Ovary (tissue), 9 donors: ENCODE results near the gene SHF. TPM values are rescaled to one million over a fixed set of nuclear protein-coding genes. Genes with fewer than 3 reads are reported as not detected.

Source experiments
- DNase-seq, 5 donors: peaks; one replicate each; pipeline ENCODE4 v3.0.0-alpha.2; 2019 to 2020
- H3K27ac ChIP-seq, 2 donors: fragments of 200-600 bp; one replicate each; pipeline versions ENCODE4 v1.5.1 to v1.8.0; 2019 to 2022
- H3K27me3 ChIP-seq: fragments of 200-600 bp; one replicate; pipeline ENCODE4 v1.8.0; 2022
- H3K36me3 ChIP-seq: fragments of 200-600 bp; sonication (generic); one replicate; pipeline ENCODE4 v1.5.1; 2019
- H3K4me1 ChIP-seq: one replicate; pipeline ENCODE4 v1.8.1; 2013; ENCODE audit warnings: mild to moderate bottlenecking, moderate library complexity; ENCODE audit not compliant: insufficient read depth
- H3K4me3 ChIP-seq: fragments of 200-600 bp; sonication (generic); one replicate; pipeline ENCODE4 v1.5.1; 2017
- H3K9me3 ChIP-seq, 2 donors: fragments of 200-600 bp in 1 of 2; sonication (generic) in 1 of 2; one replicate each; pipeline versions ENCODE4 v1.5.1 to v1.8.1; 2013 to 2019; ENCODE audit warnings: mild to moderate bottlenecking in 1 of 2, moderate library complexity in 1 of 2
- EP300 ChIP-seq: sonication (generic); formaldehyde crosslinking; IDR thresholded peaks from one replicate; pipeline ENCODE4 v1.6.1; 2017; ENCODE audit warnings: antibody characterized with exemption
- POLR2A ChIP-seq: fragments of 450-650 bp; IDR thresholded peaks from one replicate; pipeline ENCODE4 v1.6.1; 2017; ENCODE audit warnings: antibody characterized with exemption, mild to moderate bottlenecking, moderate library complexity
- WGBS, 3 donors: extraction: QIAGEN DNeasy Blood & Tissue Kit in 1 of 3; methylation state at CpG; one replicate each; pipeline versions ENCODE4 v1.1.5 to v1.1.7; 2013 to 2017; 5-methylcytosine and 5-hydroxymethylcytosine counted together
- intact Hi-C, 4 donors: fragments of 100-400 bp; cut with DNase I; formaldehyde crosslinking; loops; one replicate each; pipeline versions ENCODE4 v1.11.0 to v1.15.1; 2022 to 2023
- polyA plus RNA-seq, 2 donors: library from polyadenylated mRNA; stranded (reverse); fragments of 200-250 nt in 1 of 2; fragments of 350-450 nt in 1 of 2; fragmentation: Illumina TruSeq in 1 of 2; extraction: RNeasy Lipid Tissue Mini Kit (QIAGEN cat#74804) in 1 of 2; gene quantifications; one replicate each; pipeline ENCODE4 v1.2.3, GENCODE V29; 2013 to 2014
- total RNA-seq, 7 donors: library from RNA; depleted of rRNA in 2 of 7; stranded (reverse); fragments of >200 nt in 2 of 7; fragmentation: NEBNext Ultra II Directional in 3 of 7; extraction: Animal tissue kit (Norgen Biotek cat#: 25700) in 3 of 7; gene quantifications; one replicate each; pipeline versions ENCODE4 v1.1.0 to v1.2.4, GENCODE V29; 2016 to 2023
- TF ChIP-seq, protein P1 (sequence below), 3 donors: fragments of 450-650 bp in 2 of 3; fragments of 200-600 bp in 1 of 3; IDR thresholded peaks; one replicate each; pipeline versions ENCODE4 v1.5.1 to v1.8.0; 2016 to 2022; ENCODE audit warnings: antibody characterized with exemption in 3 of 3, mild to moderate bottlenecking in 1 of 3
- donor health status: DM: no; HTN: no; CAD: no; lungs with moderate emphysema.
- donor health status: DM: no; HTN: no; CAD: no.
- donor health status: Bipolar disorder and iron deficiency.
- donor health status: DM: yes; HTN: yes; CAD: no.
- donor health status: DM: no; HTN: no; CAD: no.
- donor health status: DM: yes; HTN: yes; CAD: no.

Gene SHF
- total and polyA plus RNA-seq, 9 donors: 17.5 to 45.3 (median 30.5) TPM

DNA sequence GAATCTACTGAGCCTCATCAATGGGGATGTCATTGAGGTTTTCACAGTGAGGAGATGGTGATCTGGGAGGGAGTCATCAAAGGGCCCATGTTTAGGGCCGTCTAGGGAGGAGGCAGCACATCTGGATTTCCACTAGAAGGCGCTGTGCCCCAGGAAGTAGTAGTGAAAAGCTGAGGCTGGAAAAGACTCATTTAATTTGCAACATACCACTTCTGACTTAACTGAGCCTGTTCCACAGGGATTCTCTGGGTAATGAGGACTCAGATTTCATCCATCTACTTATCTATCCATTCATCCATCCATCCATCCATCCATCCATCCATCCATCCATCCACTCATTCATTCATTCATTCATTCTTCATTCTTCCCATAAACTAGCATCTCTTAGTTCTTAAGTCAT, 17.4 kb upstream of the SHF start:
- DNase-seq: peak in 2 of 5 donors; percentile 22 to 36
- intact Hi-C loops: loop anchor here in 1 of 4 donors (10.0 kb wide), 1 partner anchor 80 kb away; no protein-coding TSS in a partner anchor
- 0 to 9% (median 6%) methylated on average over 2 of the region's 2 CpGs for WGBS, 3 donors
- H3K27ac ChIP-seq: no peak overlapping the region
- H3K27me3 ChIP-seq: no peaks in the 10 kb centered on the region
- no peaks in the 10 kb centered on the region for H3K36me3 ChIP-seq
- no peaks in the 10 kb centered on the region for H3K9me3 ChIP-seq
- no peak overlapping the region for H3K4me3 ChIP-seq
- H3K4me1 ChIP-seq: no peaks in the 10 kb centered on the region
- no peak for TF ChIP-seq EP300
- TF ChIP-seq, protein P1, sequence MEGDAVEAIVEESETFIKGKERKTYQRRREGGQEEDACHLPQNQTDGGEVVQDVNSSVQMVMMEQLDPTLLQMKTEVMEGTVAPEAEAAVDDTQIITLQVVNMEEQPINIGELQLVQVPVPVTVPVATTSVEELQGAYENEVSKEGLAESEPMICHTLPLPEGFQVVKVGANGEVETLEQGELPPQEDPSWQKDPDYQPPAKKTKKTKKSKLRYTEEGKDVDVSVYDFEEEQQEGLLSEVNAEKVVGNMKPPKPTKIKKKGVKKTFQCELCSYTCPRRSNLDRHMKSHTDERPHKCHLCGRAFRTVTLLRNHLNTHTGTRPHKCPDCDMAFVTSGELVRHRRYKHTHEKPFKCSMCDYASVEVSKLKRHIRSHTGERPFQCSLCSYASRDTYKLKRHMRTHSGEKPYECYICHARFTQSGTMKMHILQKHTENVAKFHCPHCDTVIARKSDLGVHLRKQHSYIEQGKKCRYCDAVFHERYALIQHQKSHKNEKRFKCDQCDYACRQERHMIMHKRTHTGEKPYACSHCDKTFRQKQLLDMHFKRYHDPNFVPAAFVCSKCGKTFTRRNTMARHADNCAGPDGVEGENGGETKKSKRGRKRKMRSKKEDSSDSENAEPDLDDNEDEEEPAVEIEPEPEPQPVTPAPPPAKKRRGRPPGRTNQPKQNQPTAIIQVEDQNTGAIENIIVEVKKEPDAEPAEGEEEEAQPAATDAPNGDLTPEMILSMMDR (IDR thresholded peaks at IDR 0.05): peak in 2 of 3 donors; percentile 13 to 23

DNA sequence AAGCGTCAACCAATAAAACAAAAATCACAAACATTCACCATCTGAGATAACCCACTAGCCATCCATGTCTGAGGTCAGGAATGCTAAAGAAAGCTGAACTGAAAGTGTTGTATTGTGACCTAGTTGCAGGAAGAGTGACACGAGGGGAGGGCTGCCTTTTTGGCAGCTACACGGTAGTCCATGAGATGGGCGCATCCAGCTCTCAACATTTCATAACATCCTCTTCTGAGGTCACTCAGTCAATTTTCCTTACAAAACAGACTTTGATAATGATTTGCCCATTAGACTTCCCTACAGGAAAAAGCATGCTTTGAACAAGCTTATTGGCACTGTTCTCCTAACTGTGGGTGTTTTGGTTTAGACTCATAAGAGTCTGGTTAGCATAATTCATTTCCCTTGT, 15.4 kb upstream of the SHF start:
- Histone ChIP-seq H3K36me3 (no peaks in the 10 kb centered on the region), H3K27ac (no peak overlapping the region), H3K4me1 (no peaks in the 10 kb centered on the region), H3K27me3 (no peaks in the 10 kb centered on the region), H3K4me3 (no peak overlapping the region), H3K9me3 (no peaks in the 10 kb centered on the region)
- DNase-seq: no peak
- no peak for TF ChIP-seq EP300
- TF ChIP-seq POLR2A: no peak
- TF ChIP-seq, protein P1 (IDR thresholded peaks at IDR 0.05): no peak
- 2 to 15% (median 3%) methylated on average over 4 of the region's 4 CpGs for WGBS, 3 donors
- intact Hi-C loops: loop anchor here in 1 of 4 donors (10.0 kb wide), 1 partner anchor 82 kb away; no protein-coding TSS in a partner anchor

DNA sequence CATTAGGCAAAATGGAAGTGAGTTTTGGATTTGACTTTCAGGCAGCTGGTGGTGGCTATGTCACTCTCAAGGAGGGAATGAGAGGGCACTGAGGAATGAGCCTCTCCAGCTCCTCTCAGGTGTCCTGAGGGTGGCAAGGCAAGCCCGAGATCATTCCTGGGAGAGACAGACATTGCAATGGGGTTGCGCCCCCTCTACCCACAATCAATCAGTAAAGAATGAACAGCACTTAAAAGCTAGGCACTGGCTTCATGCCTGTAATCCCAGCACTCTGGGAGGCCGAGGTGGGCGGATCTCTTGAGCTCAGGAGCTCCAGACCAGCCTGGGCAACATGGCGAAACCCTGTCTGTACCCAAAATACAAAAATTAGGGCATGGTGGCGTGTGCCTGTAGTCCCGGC, 14.1 kb upstream of the SHF start:
- no peak for DNase-seq
- WGBS, 3 donors: 90 to 97% (median 90%) methylated on average over 7 of the region's 7 CpGs
- H3K4me1 ChIP-seq: no peaks in the 10 kb centered on the region
- no peak overlapping the region for H3K27ac ChIP-seq
- TF ChIP-seq, protein P1 (IDR thresholded peaks at IDR 0.05): no peak
- no peak for TF ChIP-seq EP300
- TF ChIP-seq POLR2A: no peak
- no peaks in the 10 kb centered on the region for H3K9me3 ChIP-seq
- no peak overlapping the region for H3K4me3 ChIP-seq
- no peaks in the 10 kb centered on the region for H3K36me3 ChIP-seq
- intact Hi-C loops: loop anchor here in 1 of 4 donors (10.0 kb wide), 1 partner anchor 83 kb away; no protein-coding TSS in a partner anchor
- no peaks in the 10 kb centered on the region for H3K27me3 ChIP-seq

DNA sequence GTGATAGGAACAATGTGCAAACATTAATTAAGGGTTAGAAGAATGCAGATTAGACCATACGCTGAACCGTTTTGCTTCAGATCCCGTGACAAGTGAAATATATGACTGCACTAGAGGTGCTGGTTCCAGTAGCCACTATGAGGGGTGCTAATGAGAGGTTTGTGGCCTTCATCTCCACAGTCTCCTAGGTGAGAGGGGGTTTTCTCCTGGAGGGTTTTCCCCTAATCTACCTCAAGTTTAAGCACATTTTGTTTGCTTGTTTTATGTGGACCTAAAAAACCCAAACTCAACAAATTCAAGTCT, 13.7 kb upstream of the SHF start:
- 84 to 95% (median 90%) methylated on average over 3 of the region's 3 CpGs for WGBS, 3 donors

More for the DNA sequence above, 13.7 kb upstream of the SHF start:
- H3K27me3 ChIP-seq: no peaks in the 10 kb centered on the region
- no peak for DNase-seq
- H3K27ac ChIP-seq: peak overlapping the region in 1 of 2 donors; percentile 97
- no peak for TF ChIP-seq EP300
- TF ChIP-seq, protein P1 (IDR thresholded peaks at IDR 0.05): no peak
- TF ChIP-seq POLR2A: no peak
- no peaks in the 10 kb centered on the region for H3K9me3 ChIP-seq
- intact Hi-C loops: loop anchor here in 1 of 4 donors (10.0 kb wide), 1 partner anchor 83 kb away; no protein-coding TSS in a partner anchor
- no peaks in the 10 kb centered on the region for H3K36me3 ChIP-seq
- H3K4me3 ChIP-seq: no peak overlapping the region
- no peaks in the 10 kb centered on the region for H3K4me1 ChIP-seq
